Vagina (tissue), 2 donors: Measurements from ENCODE around the gene PRKAR1B.

Source experiments
- CTCF ChIP-seq, 3 experiments: fragments of 450-650 bp in 2 of 3; fragments of 200-600 bp in 1 of 3; sonication (generic) in 1 of 3; IDR thresholded peaks; one replicate each; pipeline ENCODE4 v1.5.1; 2017 to 2019; ENCODE audit warnings: antibody characterized with exemption in 3 of 3, mild to moderate bottlenecking in 2 of 3, moderate library complexity in 2 of 3
- POLR2A ChIP-seq, 2 donors: fragments of 450-650 bp; IDR thresholded peaks; one replicate each; pipeline ENCODE4 v1.6.1; 2017; ENCODE audit warnings: antibody characterized with exemption in 2 of 2, mild to moderate bottlenecking in 2 of 2, moderate library complexity in 2 of 2
- POLR2AphosphoS5 ChIP-seq, 2 donors: sonication (generic); formaldehyde crosslinking; IDR thresholded peaks; one replicate each; pipeline ENCODE4 v1.9.0; 2017; ENCODE audit warnings: antibody characterized with exemption in 2 of 2, mild to moderate bottlenecking in 2 of 2, low read depth in 1 of 2; ENCODE audit not compliant: insufficient read depth in 1 of 2

GRCh38 chr7:701086-701671, 25.9 kb downstream of the PRKAR1B start:
- TF ChIP-seq CTCF (IDR thresholded peaks at IDR 0.05) (no peak), POLR2A (IDR thresholded peaks at IDR 0.05) (no peak), POLR2AphosphoS5 (IDR thresholded peaks at IDR 0.05; ENCODE audit: insufficient read depth in 1 of 2, low read depth in 1 of 2) (no peak)
